Mammary epithelial cell (primary cell): ENCODE results near the gene BMP3.
"Not testable (repeated sequence)": the region's sequence is repeated elsewhere in the genome, so short reads cannot be mapped to it uniquely, and the experiment has no call there.

Experiments used
- EZH2 ChIP-seq: IDR thresholded peaks from 2 replicates; pipeline ENCODE4 v1.6.1; 2012; ENCODE audit warnings: low read length, inconsistent platforms, borderline replicate concordance
- TF ChIP-seq, protein P1 (sequence below), 2 donors: IDR thresholded peaks in 1 of 2; conservative IDR thresholded peaks in 1 of 2; 2 replicates each; pipeline ENCODE4 v1.5.1; 2011 to 2012; ENCODE audit warnings: inconsistent platforms in 2 of 2, low read length in 2 of 2, mild to moderate bottlenecking in 2 of 2, control low read depth in 1 of 2, low read depth in 1 of 2; ENCODE audit not compliant: insufficient read depth in 1 of 2; ENCODE audit errors: extremely low read depth in 1 of 2

DNA sequence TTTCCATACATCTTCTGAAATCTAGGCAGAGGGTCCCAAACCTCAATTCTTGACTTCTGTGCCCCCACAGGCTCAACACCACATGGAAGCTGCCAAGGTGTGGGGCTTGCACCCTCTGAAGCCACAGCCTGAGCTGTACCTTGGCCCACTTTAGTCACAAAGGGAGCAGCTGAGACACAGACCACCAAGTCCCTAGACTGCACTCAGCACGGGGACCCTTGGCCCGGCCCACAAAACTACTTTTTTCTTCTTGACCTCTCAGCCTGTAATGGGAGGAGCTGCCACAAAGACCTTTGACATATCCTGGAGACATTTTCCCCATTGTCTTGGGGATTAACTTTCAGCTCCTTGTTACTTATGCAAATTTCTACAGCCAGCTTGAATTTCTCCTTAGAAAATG lies 13.9 kb upstream of the BMP3 start:
- TF ChIP-seq, protein P1, sequence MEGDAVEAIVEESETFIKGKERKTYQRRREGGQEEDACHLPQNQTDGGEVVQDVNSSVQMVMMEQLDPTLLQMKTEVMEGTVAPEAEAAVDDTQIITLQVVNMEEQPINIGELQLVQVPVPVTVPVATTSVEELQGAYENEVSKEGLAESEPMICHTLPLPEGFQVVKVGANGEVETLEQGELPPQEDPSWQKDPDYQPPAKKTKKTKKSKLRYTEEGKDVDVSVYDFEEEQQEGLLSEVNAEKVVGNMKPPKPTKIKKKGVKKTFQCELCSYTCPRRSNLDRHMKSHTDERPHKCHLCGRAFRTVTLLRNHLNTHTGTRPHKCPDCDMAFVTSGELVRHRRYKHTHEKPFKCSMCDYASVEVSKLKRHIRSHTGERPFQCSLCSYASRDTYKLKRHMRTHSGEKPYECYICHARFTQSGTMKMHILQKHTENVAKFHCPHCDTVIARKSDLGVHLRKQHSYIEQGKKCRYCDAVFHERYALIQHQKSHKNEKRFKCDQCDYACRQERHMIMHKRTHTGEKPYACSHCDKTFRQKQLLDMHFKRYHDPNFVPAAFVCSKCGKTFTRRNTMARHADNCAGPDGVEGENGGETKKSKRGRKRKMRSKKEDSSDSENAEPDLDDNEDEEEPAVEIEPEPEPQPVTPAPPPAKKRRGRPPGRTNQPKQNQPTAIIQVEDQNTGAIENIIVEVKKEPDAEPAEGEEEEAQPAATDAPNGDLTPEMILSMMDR (conservative IDR thresholded peaks at IDR 0.05 in 1 of 2, IDR thresholded peaks at IDR 0.05 in 1 of 2; ENCODE audit: extremely low read depth in 1 of 2, insufficient read depth in 1 of 2, low read depth in 1 of 2, low read length in 2 of 2), result not testable (repeated sequence)
- not testable (repeated sequence) for TF ChIP-seq EZH2
